NB4 (cell line): ENCODE measurements around the gene MYOF.

Experiments used
- CTCF ChIP-seq: IDR thresholded peaks from one replicate; pipeline ENCODE4 v1.5.1; 2012; ENCODE audit warnings: low read depth, low read length
- MAX ChIP-seq: IDR thresholded peaks from 2 replicates; pipeline ENCODE4 v1.6.1; 2011; ENCODE audit warnings: low read depth, low read length
- POLR2A ChIP-seq: IDR thresholded peaks from 2 replicates; pipeline ENCODE4 v1.6.1; 2011; ENCODE audit warnings: mild to moderate bottlenecking; ENCODE audit not compliant: insufficient read length; ENCODE audit errors: extremely low read depth

DNA sequence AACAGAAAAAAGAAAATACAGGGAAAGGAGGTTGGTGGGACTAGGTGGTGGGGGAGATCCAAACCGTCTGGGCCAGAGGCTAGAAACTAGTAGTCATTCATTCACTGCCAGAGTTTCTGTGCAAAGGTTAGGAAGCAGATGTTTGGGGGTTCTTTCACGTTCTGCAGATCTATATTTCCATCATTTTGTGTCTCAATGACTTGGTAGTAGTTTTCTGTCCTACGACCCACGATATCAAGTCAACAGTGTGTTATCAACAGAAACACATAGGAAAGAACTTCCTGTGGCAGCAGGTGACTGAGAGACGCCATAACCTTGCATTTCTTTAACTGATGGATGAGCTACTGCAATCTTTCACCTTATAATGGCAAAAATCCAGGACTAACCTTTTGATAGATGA lies 16.0 kb upstream of the MYOF start:
- TF ChIP-seq CTCF (no peak), POLR2A (no peak), MAX (no peak)
